GM18867 (cell line): ENCODE results near the gene PSAP.

Source experiments
- ATAC-seq: cut with Tn5 transposase; IDR thresholded peaks from one replicate; pipeline ENCODE4 v1.9.1; 2021; ENCODE audit warnings: mild to moderate bottlenecking, moderate library complexity; ENCODE audit not compliant: unreplicated experiment

Gene PSAP

GRCh38 chr10:71789871-71790270 lies 61.2 kb downstream of the PSAP start:
- ATAC-seq = no peak

DNA sequence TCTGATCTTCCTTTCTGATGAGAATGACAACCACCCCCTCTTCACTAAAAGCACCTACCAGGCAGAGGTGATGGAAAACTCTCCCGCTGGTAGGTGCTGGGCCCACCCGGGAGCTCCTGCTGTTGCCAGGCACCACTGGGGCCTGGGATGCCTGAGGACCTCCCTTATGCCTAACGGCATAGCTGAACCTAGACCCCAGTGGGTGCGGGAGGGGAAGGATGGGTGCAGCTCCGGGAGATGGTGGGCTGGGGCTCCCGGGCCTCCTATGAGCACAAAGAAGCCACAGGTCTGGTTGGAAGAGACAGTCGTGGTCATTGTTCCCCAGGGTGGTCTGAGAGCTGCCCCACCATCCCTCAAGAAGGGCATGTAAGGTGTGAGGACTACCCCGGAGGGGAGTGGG lies 62.1 kb downstream of the PSAP start:
- ATAC-seq = no peak

DNA sequence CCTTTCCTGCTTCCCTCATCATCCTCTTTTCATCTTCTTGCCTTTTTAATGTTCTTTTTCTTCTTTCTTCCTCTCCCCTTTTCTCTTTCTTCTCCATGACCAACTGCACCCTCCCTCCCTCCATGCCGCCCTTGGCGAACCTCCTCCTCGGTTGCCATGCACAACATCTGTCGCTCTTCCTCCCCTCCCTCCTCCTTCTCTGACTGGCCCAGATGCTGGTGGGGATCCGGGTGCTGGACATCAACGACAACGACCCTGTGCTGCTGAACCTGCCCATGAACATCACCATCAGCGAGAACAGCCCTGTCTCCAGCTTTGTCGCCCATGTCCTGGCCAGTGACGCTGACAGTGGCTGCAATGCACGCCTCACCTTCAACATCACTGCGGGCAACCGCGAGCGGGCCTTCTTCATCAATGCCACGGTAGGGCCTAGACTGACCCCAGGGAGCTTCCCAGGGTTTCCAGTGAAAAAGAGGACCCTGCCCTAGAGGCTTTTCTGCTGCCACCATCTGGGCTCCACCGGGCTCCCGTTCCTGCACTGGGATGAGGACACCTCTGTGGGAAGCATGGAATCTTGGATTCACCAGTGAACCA lies 66.3 kb downstream of the PSAP start:
- no peak for ATAC-seq

GRCh38 chr10:71783917-71784678 lies 67.0 kb downstream of the PSAP start:
- no peak for ATAC-seq

DNA sequence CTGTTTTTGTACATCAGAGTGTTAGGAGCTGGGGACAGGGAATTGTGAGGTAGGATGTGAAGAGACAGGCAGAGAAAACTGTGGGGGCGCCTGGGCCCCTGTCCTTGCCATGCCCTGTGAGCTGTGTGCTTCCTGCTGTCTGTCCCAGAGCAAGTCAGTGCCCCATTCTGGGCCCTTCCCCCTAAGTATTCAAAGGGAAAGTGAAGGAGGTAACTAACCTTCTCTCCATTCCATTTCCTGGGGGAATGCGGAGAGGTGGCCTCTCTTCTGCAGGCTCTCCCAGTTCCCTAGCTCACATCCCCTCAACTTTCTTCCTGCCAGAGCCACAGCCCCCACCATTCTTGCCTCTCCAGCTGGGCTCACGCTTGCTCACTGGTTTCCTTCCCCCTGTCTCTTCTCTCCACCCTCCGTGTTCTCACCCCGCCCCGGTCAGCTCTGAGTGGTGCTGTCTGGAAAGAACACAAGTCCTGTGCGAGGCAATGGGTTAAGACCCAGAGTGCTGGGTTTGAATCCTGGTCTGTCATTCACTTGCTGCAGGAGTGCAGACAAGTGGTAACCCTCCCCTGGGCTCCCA lies 68.0 kb downstream of the PSAP start:
- ATAC-seq = no peak

DNA sequence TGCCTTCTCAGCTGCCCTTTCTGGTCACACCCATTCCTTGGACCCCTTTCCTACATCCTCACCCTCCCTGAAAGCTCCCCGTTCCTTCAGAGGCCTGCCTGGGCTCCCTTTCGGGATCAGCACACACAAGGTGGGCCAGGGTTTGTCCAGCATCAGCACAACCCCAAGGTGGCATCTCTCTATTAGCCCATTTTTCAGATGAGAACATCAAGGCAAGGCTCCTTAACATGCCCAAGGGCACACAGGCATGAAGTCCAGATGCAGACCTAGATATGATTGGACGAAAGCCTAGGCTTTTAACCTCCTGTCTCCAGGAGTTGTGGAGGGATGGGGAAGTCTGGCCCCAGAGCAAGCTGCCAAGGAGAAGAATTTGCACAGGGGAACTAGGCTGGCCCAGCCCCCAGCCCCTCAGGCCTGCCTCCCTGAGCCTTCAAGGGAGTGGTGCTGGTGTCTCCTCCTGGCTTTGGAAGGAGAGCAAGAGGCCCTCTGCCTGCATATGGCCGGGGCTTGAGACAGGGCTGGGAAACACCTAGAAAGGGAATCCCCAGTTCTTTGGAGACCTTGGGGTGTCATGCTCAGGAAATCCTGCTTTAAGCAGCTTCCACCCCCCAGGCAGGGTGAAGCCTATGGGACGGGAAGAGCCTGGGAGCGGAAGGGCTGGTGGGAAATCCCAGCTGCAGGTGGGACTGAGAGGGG lies 68.7 kb downstream of the PSAP start:
- no peak for ATAC-seq

DNA sequence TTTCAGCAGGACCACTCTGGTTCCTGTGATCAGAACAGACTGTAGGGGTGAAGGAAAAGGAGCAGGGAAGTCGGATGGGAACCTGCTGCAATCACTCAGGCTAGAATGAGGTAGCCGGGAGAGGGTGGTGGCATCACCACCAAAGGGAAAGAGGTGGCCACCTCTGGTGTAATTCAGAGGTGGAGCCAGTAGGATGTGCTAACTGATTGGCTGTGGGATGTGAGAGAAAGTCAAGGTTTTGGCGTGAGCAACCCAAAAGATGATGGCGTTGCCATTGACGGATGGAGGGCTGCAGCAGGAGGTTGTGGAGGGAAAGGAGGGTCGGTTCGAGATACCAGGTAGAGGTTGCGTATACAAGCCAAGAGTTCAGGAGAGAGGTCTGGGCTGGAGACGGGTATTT lies 70.3 kb downstream of the PSAP start:
- ATAC-seq = no peak

GRCh38 chr10:71780156-71780555 lies 70.9 kb downstream of the PSAP start:
- no peak for ATAC-seq

GRCh38 chr10:71779641-71780040 lies 71.4 kb downstream of the PSAP start:
- no peak for ATAC-seq

- no peak for ATAC-seq
These were observed 72.8 kb downstream of the PSAP start for GRCh38 chr10:71778071-71778825.

DNA sequence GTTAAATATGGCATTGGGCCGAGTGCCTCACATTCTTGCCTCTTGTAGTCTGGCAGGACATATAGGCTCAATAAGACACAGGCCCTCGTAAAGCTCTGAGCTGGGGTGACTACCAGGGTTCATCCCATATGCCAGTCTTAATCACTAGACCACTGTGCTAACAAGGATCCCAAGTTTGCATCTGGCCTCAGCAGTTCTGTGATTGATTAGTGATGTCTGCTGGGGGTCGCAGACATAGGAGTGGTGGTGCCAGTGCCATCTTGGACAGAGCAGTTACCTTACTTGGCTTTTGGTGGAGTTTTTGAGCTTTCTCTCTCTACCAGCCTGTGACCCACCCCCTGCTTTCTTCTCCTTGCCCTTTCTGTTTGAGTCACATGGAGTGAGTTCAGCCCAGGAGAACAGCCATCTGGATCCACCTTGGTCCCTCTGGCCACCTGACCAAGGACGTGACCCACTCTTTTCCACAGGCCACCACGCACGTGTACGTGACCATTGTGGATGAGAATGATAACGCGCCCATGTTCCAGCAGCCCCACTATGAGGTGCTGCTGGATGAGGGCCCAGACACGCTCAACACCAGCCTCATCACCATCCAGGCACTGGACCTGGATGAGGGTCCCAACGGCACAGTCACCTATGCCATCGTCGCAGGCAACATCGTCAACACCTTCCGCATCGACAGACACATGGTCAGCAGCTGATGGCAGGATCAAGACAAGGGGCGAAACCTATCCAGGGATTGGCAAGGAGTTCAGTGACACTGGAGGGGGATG lies 73.7 kb downstream of the PSAP start:
- no peak for ATAC-seq

DNA sequence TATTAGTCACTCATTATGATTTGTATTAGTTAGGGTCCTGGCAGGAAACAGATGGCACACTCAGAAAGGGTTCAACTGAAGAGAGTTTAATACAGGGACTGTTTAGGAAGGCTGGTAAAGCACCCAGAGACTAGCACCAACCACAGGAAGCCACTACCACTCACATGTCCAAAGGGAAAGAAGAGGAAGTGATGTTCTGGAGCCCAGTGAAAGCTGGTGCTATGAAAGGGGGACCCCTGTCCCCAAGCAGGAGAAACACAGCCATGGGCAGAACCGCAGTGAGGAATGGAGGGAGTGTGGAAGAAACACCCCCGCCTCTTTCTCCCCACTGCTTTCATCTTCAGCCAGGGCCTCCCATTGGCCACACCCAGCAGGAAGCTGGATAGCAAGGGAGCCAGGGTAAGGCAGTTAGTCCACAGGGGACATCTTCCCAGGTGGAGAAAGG lies 74.5 kb downstream of the PSAP start:
- ATAC-seq = no peak

- ATAC-seq = no peak
These were observed 75.9 kb downstream of the PSAP start for GRCh38 chr10:71774916-71775702.

GRCh38 chr10:71773221-71773971 lies 77.7 kb downstream of the PSAP start, which contains the start of gene VSIR:
TSS of gene VSIR (minus strand) at chr10:71773520. CDS start at chr10:71773439, 81 bp downstream.
- ATAC-seq = peak; percentile 60

DNA sequence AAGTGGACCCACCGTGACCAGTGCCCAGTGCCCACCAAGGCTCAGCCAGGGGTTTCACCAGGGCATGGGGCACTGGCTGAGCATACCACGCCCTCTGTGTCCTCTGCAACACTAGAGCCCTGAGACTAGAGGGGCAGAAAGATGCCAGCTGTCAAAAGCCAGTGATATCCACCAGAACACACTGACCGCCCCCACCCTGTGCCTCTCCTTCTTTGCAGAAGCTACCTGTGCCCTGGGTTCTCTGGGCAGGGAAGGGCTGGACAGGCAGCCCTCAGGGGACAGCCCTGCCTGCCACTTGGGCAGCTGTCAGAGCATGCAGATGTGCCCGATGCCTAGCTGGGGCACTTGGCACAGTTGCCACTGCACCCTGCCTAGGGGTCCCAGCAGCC lies 78.2 kb downstream of the PSAP start:
- no peak for ATAC-seq

DNA sequence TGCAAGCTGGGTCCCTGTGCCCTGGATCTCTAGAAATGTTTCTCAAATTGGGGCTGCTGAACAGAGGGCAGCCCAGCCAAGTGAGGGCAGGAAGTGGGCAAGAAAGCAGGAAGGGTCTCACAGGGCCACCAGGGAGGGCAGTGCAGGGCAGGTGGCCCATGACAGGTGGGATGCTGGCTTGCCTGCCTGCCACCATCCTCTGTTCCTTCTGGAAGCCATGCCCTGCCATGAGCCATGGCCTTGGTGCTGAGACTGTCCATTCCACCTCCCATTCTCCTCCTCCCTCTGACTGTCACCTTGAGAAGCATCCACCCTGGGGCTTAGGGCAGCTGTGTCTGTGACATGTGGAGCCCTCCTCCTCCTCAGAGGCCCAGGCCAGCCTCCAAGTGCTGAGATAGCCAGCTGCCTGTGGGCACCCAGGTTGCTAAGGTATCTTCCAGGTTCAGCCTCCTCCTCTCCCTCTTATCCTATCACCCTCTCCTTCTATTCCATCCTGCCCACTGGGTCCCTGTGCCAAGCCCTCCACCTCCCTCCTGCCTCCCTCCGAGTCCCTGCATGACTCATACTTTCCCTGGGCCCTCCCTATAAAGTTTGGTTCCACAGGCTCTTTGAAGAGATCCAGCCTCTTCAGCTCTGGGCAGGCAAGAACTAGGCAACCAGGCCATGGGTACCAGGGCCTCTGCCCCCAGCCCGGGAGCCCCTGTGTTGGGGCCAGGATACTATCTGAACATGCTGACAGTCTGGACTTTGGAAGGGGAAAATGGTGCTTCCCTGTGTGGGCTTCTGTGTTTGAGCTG lies 79.0 kb downstream of the PSAP start:
- no peak for ATAC-seq

- ATAC-seq = no peak
These were observed 79.8 kb downstream of the PSAP start for GRCh38 chr10:71771204-71771603.

DNA sequence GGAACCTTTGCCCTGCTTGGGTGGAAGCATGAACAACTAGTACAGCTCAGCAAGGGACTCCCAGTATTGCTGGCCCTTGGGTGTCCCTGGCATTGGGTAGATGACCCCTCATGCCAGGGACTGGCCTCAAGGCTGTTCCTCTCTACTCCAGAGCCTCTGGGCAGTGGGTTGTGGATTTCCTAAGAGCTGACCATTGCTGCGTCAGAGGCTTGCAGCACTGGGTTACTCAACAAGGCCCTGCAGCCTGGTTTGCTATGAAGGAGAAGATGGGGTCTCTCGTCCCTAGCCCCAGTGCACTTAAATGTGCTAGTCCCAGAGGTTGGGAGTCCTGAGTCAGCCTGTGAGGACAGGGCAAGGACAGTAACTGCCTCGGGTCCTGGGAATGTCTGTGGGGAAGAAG lies 80.3 kb downstream of the PSAP start:
- no peak for ATAC-seq
